Keratinocyte (primary cell): ENCODE data around the gene KLHL3. TPM values are rescaled to one million over a fixed set of nuclear protein-coding genes. Genes with fewer than 3 reads are reported as not detected.
"Not testable (repeated sequence)": the region's sequence is repeated elsewhere in the genome, so short reads cannot be mapped to it uniquely, and the experiment has no call there.

ENCODE experiments used
- DNase-seq: peaks from one replicate; pipeline ENCODE4 v3.0.0-alpha.2; 2011; ENCODE audit warnings: low read depth, missing footprints, low spot score
- FAIRE-seq: peaks from 2 replicates; lab custom pipeline; 2011; peaks lifted over from hg19 to GRCh38; lab: Jason Lieb, UNC
- H2AFZ ChIP-seq: 2 replicates; pipeline ENCODE4 v1.6.0; 2012; ENCODE audit warnings: low read length, control low read depth, inconsistent platforms; ENCODE audit not compliant: control insufficient read depth
- H3K27ac ChIP-seq: 2 replicates; pipeline ENCODE4 v1.5.1; 2011; ENCODE audit warnings: low read length; ENCODE audit not compliant: control insufficient read depth, insufficient read depth
- H3K27me3 ChIP-seq: 3 replicates; pipeline ENCODE4 v1.6.0; 2011; ENCODE audit warnings: low read length; ENCODE audit not compliant: control insufficient read depth, insufficient read depth; ENCODE audit errors: extremely low read depth
- H3K36me3 ChIP-seq, 2 experiments: 2 replicates in 1 of 2; 3 replicates in 1 of 2; pipeline ENCODE4 v1.5.1; 2011; ENCODE audit warnings: low read length in 2 of 2, mild to moderate bottlenecking in 1 of 2; ENCODE audit not compliant: control insufficient read depth in 2 of 2, insufficient read depth in 2 of 2; ENCODE audit errors: extremely low read depth in 1 of 2
- H3K4me1 ChIP-seq: 3 replicates; pipeline ENCODE4 v1.5.1; 2011; ENCODE audit warnings: low read length; ENCODE audit not compliant: control insufficient read depth, insufficient read depth; ENCODE audit errors: extremely low read depth
- H3K4me2 ChIP-seq: 3 replicates; pipeline ENCODE4 v1.6.0; 2011; ENCODE audit warnings: low read depth, low read length; ENCODE audit not compliant: control insufficient read depth, insufficient read depth; ENCODE audit errors: extremely low read depth
- H3K4me3 ChIP-seq, 3 experiments: fragments of 200-600 bp in 1 of 3; sonication (generic) in 1 of 3; 2 replicates in 2 of 3; 3 replicates in 1 of 3; pipeline ENCODE4 v1.5.1; 2011 to 2016; ENCODE audit warnings: low read length in 3 of 3, mild to moderate bottlenecking in 3 of 3, control low read depth in 2 of 3, inconsistent platforms in 1 of 3, low read depth in 1 of 3, mixed read lengths in 1 of 3, mixed run types in 1 of 3, moderate library complexity in 1 of 3; ENCODE audit not compliant: control insufficient read depth in 2 of 3, insufficient read depth in 2 of 3; ENCODE audit errors: extremely low read depth in 1 of 3
- H3K79me2 ChIP-seq: 2 replicates; pipeline ENCODE4 v1.6.0; 2012; ENCODE audit warnings: low read length; ENCODE audit not compliant: control insufficient read depth, insufficient read depth
- H3K9ac ChIP-seq: 3 replicates; pipeline ENCODE4 v1.6.0; 2011; ENCODE audit warnings: low read length; ENCODE audit not compliant: control insufficient read depth, insufficient read depth; ENCODE audit errors: extremely low read depth
- H3K9me1 ChIP-seq: 3 replicates; pipeline ENCODE4 v1.6.0; 2011; ENCODE audit warnings: low read length; ENCODE audit not compliant: control insufficient read depth, insufficient read depth; ENCODE audit errors: extremely low read depth
- H3K9me3 ChIP-seq: 2 replicates; pipeline ENCODE4 v1.5.1; 2012; ENCODE audit warnings: low read depth, low read length; ENCODE audit not compliant: control insufficient read depth
- H4K20me1 ChIP-seq: 3 replicates; pipeline ENCODE4 v1.6.0; 2011; ENCODE audit warnings: low read length; ENCODE audit not compliant: control insufficient read depth, insufficient read depth; ENCODE audit errors: extremely low read depth
- CTCF ChIP-seq, 3 experiments: IDR thresholded peaks in 1 of 3; conservative IDR thresholded peaks in 1 of 3; optimal IDR thresholded peaks in 1 of 3; 2 replicates in 2 of 3; 3 replicates in 1 of 3; pipeline versions ENCODE3 to v1.5.1; 2011; ENCODE audit warnings: low read length in 3 of 3, mild to moderate bottlenecking in 3 of 3, moderate library complexity in 2 of 3, control low read depth in 1 of 3, inconsistent platforms in 1 of 3; ENCODE audit not compliant: insufficient read depth in 2 of 3; ENCODE audit errors: extremely low read depth in 1 of 3
- EZH2 ChIP-seq: IDR thresholded peaks from one replicate; pipeline ENCODE4 v1.6.1; 2012; ENCODE audit warnings: inconsistent platforms, mild to moderate bottlenecking, low read length, moderate library complexity
- dilution Hi-C: fragments of 300-500 bp; cut with MboI; formaldehyde crosslinking; loops from one replicate; pipeline ENCODE4 v1.7.0; 2020; ENCODE audit warnings: low sequenced_read_pairs; ENCODE audit not compliant: extremely low pct_ligation_motif_present
- polyA plus RNA-seq, 5 experiments: library from polyadenylated mRNA; depleted of rRNA in 3 of 5; stranded (reverse) in 3 of 5; stranded (forward) in 1 of 5; unstranded in 1 of 5; fragments of >200 nt; gene quantifications; 1 replicate in 1 of 5; 2 replicates in 3 of 5; 3 replicates in 1 of 5; pipeline versions ENCODE4 v1.2.1 to v1.2.3, GENCODE V29; 2011 to 2012; ENCODE audit warnings: missing spikeins in 2 of 5, low read depth in 1 of 5, low replicate concordance in 1 of 5

Gene KLHL3
- polyA plus RNA-seq, 1 donor (not counting 4 experiments of a cell fraction or from before 2014, with no cell fraction given): 2.5 TPM

DNA sequence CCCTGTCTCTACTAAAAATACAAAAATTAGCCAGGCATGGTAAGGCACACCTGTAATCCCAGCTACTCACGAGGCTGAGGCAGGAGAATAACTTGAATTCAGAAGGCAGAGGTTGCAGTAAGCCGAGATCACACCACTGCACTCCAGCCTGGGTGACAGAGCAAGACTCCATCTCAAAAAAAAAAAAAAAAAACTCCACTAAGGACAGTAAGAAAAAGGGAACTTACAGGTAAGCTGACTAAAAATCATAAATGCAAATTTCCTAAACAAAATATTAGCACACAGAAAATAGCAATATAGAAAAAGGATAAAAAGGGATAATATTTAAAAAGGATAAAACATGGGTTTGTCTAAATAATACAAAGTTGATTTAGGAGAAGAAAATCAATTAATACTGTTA, 46.2 kb upstream of the KLHL3 start:
- DNase-seq: no peak
- no peaks in the 10 kb centered on the region for H4K20me1 ChIP-seq
- no peaks in the 10 kb centered on the region for H3K27me3 ChIP-seq
- no peak overlapping the region for H3K4me2 ChIP-seq
- H3K9ac ChIP-seq: no peak overlapping the region
- TF ChIP-seq CTCF (optimal IDR thresholded peaks at IDR 0.05 in 1 of 3, IDR thresholded peaks at IDR 0.05 in 1 of 3, conservative IDR thresholded peaks at IDR 0.05 in 1 of 3; ENCODE audit: extremely low read depth in 1 of 3, insufficient read depth in 2 of 3, low read length in 3 of 3) (no peak), EZH2 (no peak)
- H3K27ac ChIP-seq: no peak overlapping the region
- H2AFZ ChIP-seq: no peak overlapping the region
- H3K9me1 ChIP-seq: no peaks in the 10 kb centered on the region
- no peaks in the 10 kb centered on the region for H3K9me3 ChIP-seq
- dilution Hi-C loops: no loop called here
- H3K4me1 ChIP-seq: no peaks in the 10 kb centered on the region
- no peak for FAIRE-seq
- H3K79me2 ChIP-seq: no peaks in the 10 kb centered on the region
- H3K4me3 ChIP-seq: no peak overlapping the region
- H3K36me3 ChIP-seq: no peaks in the 10 kb centered on the region

DNA sequence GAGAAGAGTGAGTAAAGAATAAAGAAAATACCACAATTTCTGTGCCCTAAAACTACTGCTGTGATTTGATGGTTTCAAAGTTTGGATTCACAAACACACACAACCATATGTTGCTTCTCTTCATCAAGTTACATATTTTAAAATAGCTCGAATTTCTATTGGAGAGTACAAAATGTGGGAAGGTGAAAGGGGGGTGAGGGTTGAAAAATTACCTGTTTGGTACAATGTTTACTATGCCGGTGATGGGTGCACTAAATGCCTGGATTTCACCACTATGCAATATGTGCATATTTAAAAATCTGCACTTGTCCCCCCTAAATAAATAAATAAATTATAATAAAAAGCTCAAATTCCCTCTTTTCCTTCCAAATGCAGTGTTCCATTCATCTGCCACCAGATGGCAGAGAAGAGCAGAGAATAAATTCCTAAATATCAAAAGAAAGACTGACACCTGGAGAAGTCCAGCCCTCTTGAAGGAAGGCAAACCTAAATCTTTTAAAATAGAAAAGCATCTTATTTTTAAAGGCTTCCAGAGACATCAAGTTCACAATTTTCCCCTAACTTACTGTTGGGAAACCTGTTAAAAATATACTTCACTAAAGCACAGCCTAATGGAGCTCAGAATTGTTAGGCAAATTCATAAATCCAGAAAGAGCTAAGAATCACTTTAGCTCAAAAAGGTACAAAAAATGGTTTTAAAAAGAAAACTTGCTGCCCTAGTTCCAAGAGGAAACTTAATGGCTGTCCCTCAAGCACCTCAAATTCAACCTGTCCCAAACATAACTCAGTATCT, 43.1 kb upstream of the KLHL3 start:
- Histone ChIP-seq H3K4me1 (no peaks in the 10 kb centered on the region), H3K27me3 (no peaks in the 10 kb centered on the region), H3K36me3 (no peaks in the 10 kb centered on the region), H3K4me3 (no peak overlapping the region), H3K79me2 (no peaks in the 10 kb centered on the region), H3K9ac (no peak overlapping the region), H2AFZ (no peak overlapping the region), H3K4me2 (no peak overlapping the region), H3K9me3 (no peaks in the 10 kb centered on the region), H3K9me1 (no peaks in the 10 kb centered on the region), H4K20me1 (no peaks in the 10 kb centered on the region), H3K27ac (no peak overlapping the region)
- TF ChIP-seq EZH2 (no peak), CTCF (optimal IDR thresholded peaks at IDR 0.05 in 1 of 3, IDR thresholded peaks at IDR 0.05 in 1 of 3, conservative IDR thresholded peaks at IDR 0.05 in 1 of 3; ENCODE audit: extremely low read depth in 1 of 3, insufficient read depth in 2 of 3, low read length in 3 of 3) (peak in 2 of 3 experiments; percentile 44 to 54)
- FAIRE-seq (no peak), DNase-seq (no peak)
- dilution Hi-C loops: no loop called here

DNA sequence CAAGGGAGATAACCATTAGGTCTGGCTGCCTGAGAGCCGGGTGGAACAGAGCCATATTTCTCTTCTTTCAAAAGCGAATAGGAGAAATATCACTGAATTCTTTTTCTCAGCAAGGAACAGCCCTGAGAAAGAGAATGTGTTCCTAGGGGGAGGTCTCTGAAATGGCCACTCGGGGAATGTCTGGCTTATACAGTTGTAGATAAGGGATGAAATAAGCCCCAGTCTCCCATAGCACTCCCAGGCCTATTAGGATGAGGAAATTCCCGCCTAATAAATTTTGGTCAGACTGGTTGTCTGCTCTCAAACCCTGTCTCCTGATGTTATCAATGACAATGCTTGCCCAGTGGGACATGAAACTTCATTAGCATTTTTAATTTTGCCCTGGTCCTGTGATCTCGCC, 32.0 kb upstream of the KLHL3 start:
- FAIRE-seq, H3K4me3 ChIP-seq, H3K9me1 ChIP-seq, dilution Hi-C loops, H3K4me2 ChIP-seq, DNase-seq, H3K4me1 ChIP-seq, H3K79me2 ChIP-seq, H4K20me1 ChIP-seq, H3K9ac ChIP-seq, H2AFZ ChIP-seq, H3K9me3 ChIP-seq, H3K27ac ChIP-seq, H3K36me3 ChIP-seq, H3K27me3 ChIP-seq: not testable (repeated sequence)
